Body of pancreas (tissue), 4 donors: ENCODE measurements around the gene KLHL24. TPM values are rescaled to one million over a fixed set of nuclear protein-coding genes. Genes with fewer than 3 reads are reported as not detected.

Source experiments
- ATAC-seq: fragments of 150-250 bp; one replicate; pipeline ENCODE4 v1.9.1; 2016
- DNase-seq, 4 donors: peaks; one replicate each; pipeline ENCODE4 v3.0.0-alpha.2; 2019
- H3K27ac ChIP-seq, 4 donors: fragments of 200-600 bp; sonication (generic); 1 replicate in 3 of 4; 2 replicates in 1 of 4; pipeline versions ENCODE4 v1.5.1 to v1.6.1; 2016 to 2019; ENCODE audit warnings: mild to moderate bottlenecking in 1 of 4, mixed read lengths in 1 of 4, moderate library complexity in 1 of 4
- H3K27me3 ChIP-seq, 2 donors: fragments of 200-600 bp; sonication (generic); one replicate each; pipeline ENCODE4 v1.6.0; 2016; ENCODE audit warnings: mild to moderate bottlenecking in 1 of 2
- H3K36me3 ChIP-seq, 2 donors: fragments of 200-600 bp; sonication (generic); replicated peaks in 1 of 2; 2 replicates each; pipeline ENCODE4 v1.5.1; 2016; ENCODE audit warnings: low read depth in 2 of 2; ENCODE audit not compliant: insufficient read depth in 1 of 2
- H3K4me1 ChIP-seq: fragments of 200-600 bp; sonication (generic); one replicate; pipeline ENCODE4 v1.6.0; 2016
- H3K4me3 ChIP-seq, 2 donors: fragments of 200-600 bp; sonication (generic); 1 replicate in 1 of 2; 2 replicates in 1 of 2; pipeline ENCODE4 v1.5.1; 2016 to 2019
- H3K9me3 ChIP-seq, 3 donors: fragments of 200-600 bp; sonication (generic); 1 replicate in 2 of 3; 2 replicates in 1 of 3; pipeline ENCODE4 v1.5.1; 2016
- POLR2A ChIP-seq, 3 donors: fragments of 450-650 bp; IDR thresholded peaks; one replicate each; pipeline ENCODE4 v1.6.1; 2016; ENCODE audit warnings: antibody characterized with exemption in 3 of 3, mild to moderate bottlenecking in 2 of 3
- WGBS, 2 donors: methylation state at CpG; one replicate each; pipeline ENCODE4 v1.1.5; 2017; 5-methylcytosine and 5-hydroxymethylcytosine counted together
- intact Hi-C: fragments of 100-400 bp; cut with DNase I; formaldehyde crosslinking; loops from one replicate; pipeline ENCODE4 v1.15.1; 2023
- total RNA-seq, 2 donors: library from RNA; depleted of rRNA; stranded (reverse); fragments of >200 nt; gene quantifications; one replicate each; pipeline ENCODE4 v1.1.0, GENCODE V29; 2016
- TF ChIP-seq, protein P1 (sequence below), 7 experiments: fragments of 450-650 bp in 4 of 7; fragments of 200-600 bp in 3 of 7; sonication (generic) in 3 of 7; IDR thresholded peaks; one replicate each; pipeline ENCODE4 v1.5.1; 2016 to 2019; ENCODE audit warnings: antibody characterized with exemption in 7 of 7

KLHL24 gene
- total RNA-seq, 2 donors from 2014 or later, result 22.7 to 46.2 TPM

DNA sequence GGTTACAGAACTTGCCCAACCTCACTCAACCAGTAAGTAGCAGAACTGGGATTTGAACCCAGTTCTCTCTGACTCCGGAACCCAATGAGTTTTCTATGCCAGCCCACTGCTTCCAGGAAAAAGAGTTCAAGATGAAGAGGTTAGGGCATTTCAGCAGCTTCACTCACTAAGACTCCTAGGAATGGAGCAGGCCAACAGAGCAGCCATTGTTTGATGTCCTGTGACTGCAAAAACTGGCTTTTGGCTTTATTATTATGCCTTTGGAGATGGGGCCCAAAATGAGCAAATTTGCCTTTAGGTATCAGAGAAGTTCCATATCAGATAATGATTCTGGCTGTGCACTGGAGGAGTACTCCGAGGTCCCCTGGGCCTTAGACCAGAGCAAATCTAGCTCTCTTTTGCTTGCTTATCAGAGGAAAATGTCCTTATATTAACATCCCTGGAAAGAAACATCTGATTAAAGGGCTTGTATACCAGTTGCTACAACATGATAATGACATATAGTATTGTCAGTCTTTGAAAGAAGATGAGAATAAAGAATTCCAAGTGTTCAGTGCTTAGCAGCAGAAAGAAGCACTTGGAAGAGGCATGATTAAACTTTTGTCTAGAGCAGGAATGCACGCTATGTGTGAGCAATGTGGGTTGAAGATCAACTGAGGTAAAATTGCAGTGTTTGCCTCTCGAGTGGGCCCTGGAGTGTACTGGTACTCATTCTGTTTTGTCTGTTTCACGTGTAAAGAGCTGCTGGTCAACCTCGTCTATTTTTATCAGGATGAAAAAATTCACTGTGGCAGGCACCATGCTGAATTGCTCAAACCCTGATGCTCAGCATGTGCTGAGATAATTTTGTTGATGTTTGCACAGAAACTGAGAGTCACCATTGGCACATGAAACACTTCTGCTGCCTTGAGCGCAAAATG, 21.8 kb upstream of the KLHL24 start:
- Histone ChIP-seq H3K4me3 (no peak overlapping the region), H3K27ac (no peak overlapping the region), H3K4me1 (no peaks in the 10 kb centered on the region), H3K9me3 (no peaks in the 10 kb centered on the region), H3K27me3 (no peaks in the 10 kb centered on the region), H3K36me3 (no peaks in the 10 kb centered on the region)
- intact Hi-C loops, result no loop called here
- no peak for DNase-seq
- no peak for ATAC-seq
- WGBS, 2 donors, result 67 to 77% methylated on average over 7 of the region's 7 CpGs
- TF ChIP-seq, protein P1, sequence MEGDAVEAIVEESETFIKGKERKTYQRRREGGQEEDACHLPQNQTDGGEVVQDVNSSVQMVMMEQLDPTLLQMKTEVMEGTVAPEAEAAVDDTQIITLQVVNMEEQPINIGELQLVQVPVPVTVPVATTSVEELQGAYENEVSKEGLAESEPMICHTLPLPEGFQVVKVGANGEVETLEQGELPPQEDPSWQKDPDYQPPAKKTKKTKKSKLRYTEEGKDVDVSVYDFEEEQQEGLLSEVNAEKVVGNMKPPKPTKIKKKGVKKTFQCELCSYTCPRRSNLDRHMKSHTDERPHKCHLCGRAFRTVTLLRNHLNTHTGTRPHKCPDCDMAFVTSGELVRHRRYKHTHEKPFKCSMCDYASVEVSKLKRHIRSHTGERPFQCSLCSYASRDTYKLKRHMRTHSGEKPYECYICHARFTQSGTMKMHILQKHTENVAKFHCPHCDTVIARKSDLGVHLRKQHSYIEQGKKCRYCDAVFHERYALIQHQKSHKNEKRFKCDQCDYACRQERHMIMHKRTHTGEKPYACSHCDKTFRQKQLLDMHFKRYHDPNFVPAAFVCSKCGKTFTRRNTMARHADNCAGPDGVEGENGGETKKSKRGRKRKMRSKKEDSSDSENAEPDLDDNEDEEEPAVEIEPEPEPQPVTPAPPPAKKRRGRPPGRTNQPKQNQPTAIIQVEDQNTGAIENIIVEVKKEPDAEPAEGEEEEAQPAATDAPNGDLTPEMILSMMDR (IDR thresholded peaks at IDR 0.05), result no peak
- no peak for TF ChIP-seq POLR2A (IDR thresholded peaks at IDR 0.05)

DNA sequence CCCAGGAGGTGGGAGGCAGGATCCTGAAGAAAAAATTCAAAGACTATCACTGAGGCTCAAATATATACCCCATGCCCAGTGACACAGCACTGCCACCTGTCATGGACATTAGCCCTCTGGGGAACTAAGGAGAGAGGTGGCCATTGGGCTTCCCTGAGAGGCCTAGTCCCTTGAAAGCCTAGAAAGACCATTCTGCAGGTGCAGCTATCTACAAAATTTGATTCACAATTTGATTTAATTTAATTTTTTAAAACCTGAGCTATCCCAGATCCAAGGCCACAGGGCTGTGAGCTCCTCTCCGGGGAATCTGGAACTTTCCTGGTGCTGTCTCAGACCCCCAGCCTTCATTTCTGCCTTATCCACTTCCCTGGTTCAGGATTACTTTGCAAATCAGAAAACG, 16.9 kb upstream of the KLHL24 start:
- WGBS, 2 donors, result 85 to 93% methylated on average over 2 of the region's 2 CpGs
- no peaks in the 10 kb centered on the region for H3K4me1 ChIP-seq

DNA sequence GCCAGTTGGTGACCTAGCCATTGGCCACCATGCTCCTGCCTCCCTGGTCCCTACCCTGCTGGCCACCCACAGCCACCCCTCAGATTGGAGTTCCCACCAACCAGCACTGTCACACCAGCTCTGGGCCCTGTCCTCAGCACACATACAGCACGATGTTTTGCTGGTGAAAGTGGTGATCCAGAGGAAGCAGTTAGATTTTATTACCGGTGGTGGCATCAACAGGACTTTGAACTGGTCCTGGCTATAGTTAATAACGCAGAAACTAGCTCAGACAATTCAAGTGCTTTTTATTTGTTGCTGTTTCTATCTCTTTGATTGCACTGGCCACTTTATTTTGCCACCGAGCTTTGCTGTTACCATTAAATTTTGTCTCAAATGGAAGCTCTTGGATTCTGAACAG, 16.4 kb upstream of the KLHL24 start:
- WGBS, 2 donors, result 84 to 85% methylated on average over 4 of the region's 4 CpGs
- no peak overlapping the region for H3K4me3 ChIP-seq
- ATAC-seq (no peak), DNase-seq (no peak)
- TF ChIP-seq, protein P1 (IDR thresholded peaks at IDR 0.05), result no peak
- TF ChIP-seq POLR2A (IDR thresholded peaks at IDR 0.05), result no peak
- intact Hi-C loops, result no loop called here
- H3K36me3 ChIP-seq, result no peaks in the 10 kb centered on the region
- no peaks in the 10 kb centered on the region for H3K4me1 ChIP-seq
- H3K9me3 ChIP-seq, result no peaks in the 10 kb centered on the region
- no peak overlapping the region for H3K27ac ChIP-seq
- no peaks in the 10 kb centered on the region for H3K27me3 ChIP-seq

More for the DNA sequence above, 16.9 kb upstream of the KLHL24 start:
- no peak overlapping the region for H3K4me3 ChIP-seq
- H3K9me3 ChIP-seq, result no peaks in the 10 kb centered on the region
- no peaks in the 10 kb centered on the region for H3K36me3 ChIP-seq
- DNase-seq (no peak), ATAC-seq (no peak)
- no peaks in the 10 kb centered on the region for H3K27me3 ChIP-seq
- H3K27ac ChIP-seq, result no peak overlapping the region
- TF ChIP-seq, protein P1 (IDR thresholded peaks at IDR 0.05), result no peak
- no peak for TF ChIP-seq POLR2A (IDR thresholded peaks at IDR 0.05)
- intact Hi-C loops, result no loop called here

DNA sequence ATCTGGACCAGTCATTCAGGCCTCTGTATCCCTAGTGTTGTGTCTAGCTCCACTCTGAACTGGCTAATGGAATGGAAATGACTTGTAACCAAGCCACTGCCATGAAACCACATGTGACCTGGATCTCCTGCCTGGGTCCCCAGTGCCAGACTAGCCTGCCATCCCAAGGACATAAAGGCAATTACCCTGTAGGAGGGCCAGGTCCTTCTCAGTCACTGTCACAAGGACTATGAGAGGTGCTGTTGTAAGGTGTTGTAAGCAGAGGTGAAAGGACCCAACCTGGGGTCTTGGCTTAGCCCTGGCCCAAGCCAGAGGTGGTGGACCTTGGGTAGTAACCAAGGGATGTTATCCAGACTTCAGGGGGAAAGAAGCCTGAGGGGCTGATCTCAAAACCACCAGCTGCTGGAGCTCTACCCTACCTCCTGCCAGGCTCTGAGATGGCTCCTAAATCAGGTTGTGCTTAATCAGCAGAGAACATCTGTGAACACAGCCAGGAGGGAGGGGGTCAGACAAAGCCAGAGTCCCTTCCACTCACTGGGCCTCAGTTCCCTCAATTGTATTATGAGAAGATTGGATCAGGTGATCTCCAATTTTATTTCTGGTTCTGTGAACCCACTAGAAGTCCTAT, 15.7 kb upstream of the KLHL24 start:
- H3K27me3 ChIP-seq, result no peaks in the 10 kb centered on the region
- H3K36me3 ChIP-seq, result no peaks in the 10 kb centered on the region
- DNase-seq (no peak), ATAC-seq (no peak)
- intact Hi-C loops, result no loop called here
- H3K4me3 ChIP-seq, result no peak overlapping the region
- H3K9me3 ChIP-seq, result no peaks in the 10 kb centered on the region
- H3K4me1 ChIP-seq, result no peaks in the 10 kb centered on the region
- no peak overlapping the region for H3K27ac ChIP-seq
- TF ChIP-seq POLR2A (IDR thresholded peaks at IDR 0.05), result no peak
- TF ChIP-seq, protein P1 (IDR thresholded peaks at IDR 0.05), result no peak
